Hypothalamus (tissue), 51 donors: ENCODE measurements around the gene CHD9NB.
"Not testable (repeated sequence)": the region's sequence is repeated elsewhere in the genome, so short reads cannot be mapped to it uniquely, and the experiment has no call there.

Experiments
- DNase-seq, 51 donors: peaks; one replicate each; lab custom pipeline; 2025; lab: John Stamatoyannopoulos, UW

CHD9NB gene

GRCh38 chr16:53059672-53060071 lies 7.0 kb upstream of the CHD9NB start:
- no peak for DNase-seq

DNA sequence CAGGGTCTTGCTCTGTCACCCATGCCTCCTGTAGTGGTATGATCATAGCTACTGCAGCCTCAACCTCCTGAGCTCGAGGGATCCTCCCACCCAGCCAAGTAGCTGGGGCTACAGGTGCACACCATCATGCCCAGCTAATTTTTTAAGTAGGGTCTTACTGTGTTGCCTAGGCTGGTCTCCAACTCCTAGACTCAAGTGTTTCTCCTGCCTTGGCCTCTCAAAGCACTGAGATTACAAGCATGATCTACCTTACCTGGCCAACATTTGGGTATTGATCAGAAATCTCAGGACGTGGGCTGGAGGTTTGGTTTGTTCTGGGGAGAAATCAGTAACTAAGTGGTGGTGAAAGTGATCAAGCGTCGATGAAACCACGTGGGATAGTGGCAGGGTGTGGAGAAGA lies 6.2 kb upstream of the CHD9NB start:
- DNase-seq, result no peak

- DNase-seq, result no peak
These were observed 5.7 kb upstream of the CHD9NB start for GRCh38 chr16:53058441-53058840.

GRCh38 chr16:53057658-53058057 lies 5.0 kb upstream of the CHD9NB start:
- DNase-seq, result no peak

- peak in 10 of 51 donors; percentile 2 to 31 (median 8) for DNase-seq
These were observed 3.7 kb upstream of the CHD9NB start for GRCh38 chr16:53056392-53056881.

DNA sequence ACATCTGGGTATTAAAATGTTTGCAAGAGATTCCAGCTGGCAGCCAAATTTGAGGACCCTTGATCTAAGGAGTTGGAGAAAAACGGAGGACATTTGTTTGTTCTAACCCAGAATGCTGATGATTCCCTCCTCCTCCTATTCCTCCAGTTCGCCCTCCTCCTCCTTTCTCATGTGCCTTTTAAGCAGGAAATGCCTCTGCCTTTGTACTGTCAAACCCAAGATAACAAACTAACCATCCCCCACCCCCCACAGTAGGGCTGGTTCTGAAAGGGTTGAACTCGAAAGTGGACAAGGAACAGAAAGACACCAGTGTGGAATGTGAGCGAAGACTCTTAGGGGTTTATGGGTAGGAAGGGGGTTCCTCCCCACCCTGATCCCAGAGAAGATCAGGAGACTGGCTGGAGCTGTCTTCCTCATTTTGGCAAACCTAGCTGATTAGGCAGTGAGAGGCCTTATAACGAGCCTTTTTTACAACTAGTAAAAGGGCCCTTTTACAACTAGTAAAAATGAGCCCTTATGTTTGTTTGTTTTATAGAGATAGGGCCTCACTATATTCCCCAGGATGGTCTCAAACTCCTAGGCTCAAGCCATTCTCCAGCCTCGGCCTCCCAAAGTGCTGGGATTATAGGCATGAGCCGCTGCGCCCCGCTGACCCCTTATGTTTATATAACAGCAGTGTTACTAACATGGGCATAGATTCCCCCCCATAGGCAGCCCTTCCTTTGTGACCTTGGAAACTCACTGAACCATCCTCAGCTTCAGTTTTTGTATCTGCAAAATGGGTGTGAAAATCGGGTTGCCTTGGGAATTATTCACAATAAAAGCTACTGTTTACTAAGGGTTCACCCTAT lies 3.1 kb upstream of the CHD9NB start:
- DNase-seq, result peak in 20 of 51 donors; percentile 7 to 77 (median 34)

DNA sequence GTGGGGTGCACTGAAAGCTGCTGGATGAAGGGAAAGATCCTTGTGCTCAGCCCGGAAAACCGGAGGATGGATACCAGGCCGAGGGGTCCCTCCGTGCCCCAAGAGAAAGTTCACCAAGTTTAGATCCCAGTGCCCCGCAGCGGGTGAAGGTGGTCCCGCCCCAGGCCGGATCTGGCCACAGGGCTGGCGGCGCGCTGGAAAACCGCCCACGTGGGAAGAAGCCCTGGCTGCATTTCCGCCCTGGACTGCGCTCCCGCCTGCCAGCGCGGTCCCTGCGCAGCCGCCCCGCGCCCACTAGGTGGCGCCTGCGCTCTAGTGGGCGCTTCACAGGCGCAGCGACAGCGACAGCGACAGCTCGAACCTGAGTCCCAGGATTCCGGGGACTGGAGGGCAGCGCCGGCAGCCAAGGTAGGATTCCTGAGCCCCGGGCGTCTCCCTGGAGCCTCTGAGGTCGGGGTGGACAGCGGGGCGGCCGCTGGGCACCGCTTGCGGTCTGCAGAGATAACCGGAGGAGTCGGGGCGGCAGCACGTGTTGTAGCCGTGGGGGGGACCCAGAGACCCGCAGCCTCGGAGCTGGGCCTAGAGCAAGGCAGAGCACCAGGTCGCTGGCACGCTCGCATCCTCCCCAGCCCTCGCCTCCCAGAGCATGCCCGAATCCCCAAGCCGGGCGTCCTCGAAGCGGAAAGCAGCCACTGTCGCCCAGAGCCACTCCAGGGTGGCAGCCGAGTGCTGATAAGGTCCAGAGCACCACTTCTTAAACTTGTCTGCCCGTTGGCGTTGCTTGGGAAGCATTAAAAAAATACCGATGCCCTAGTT lies 2.2 kb upstream of the CHD9NB start, which contains the start of gene CHD9:
CHD9 (plus strand) TSS at position 322 of the 816 bp plus-strand sequence. CDS start 101,099 bp downstream, outside the sequence.
- peak; percentile 23 to 94 (median 80) for DNase-seq

GRCh38 chr16:53053967-53054669 lies 1.4 kb upstream of the CHD9NB start:
- peak in 17 of 51 donors; percentile 12 to 57 (median 37) for DNase-seq

DNA sequence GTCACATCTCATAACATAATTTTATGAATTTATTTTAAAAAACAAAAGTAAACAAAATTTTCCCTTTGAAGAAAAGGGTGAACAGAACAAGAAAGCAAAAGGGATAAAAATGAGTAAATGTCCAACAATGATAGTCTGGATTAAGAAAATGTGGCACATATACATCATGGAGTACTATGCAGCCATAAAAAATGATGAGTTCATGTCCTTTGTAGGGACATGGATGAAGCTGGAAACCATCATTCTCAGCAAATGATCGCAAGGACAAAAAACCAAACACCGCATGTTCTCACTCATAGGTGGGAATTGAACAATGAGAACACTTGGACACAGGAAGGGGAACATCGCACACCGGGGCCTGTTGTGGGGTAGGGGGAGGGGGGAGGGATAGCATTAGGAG lies 1.4 kb downstream of the CHD9NB start:
- DNase-seq, result not testable (repeated sequence)

DNA sequence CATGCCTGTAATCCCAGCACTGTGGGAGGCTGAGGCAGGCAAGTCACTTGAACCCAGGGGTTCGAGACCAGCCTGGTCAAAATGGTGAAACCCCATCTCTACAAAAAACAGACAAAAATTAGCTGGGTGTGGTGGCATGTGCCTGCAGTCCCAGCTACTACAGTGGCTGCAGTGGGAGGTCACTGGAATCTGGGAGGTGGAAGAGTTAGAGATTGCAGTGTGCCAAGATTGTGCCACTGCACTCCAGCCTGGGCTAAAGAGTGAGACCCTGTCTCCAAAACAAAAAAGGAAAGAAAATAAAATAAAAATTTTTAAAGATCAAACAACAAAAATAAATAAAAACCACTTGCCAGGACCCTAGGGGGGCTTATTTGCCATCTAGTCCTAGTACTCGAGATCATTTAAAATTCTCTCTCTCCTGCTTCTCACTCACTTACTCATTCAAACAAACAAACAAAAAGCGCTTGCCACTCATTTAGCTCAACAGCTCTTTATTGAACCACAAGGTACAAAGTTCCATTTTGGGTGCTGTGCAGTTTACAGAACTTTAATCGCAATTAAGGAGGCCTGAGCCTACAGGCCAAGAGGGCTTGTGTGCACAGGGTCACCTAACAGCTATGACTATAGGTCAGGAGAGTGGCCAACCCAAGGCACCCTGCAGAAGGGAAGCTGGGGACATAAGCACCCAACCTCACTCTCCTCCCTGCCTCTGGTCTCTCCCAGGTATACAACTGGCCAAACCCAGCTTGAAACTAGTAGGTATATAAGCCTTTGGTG lies 4.4 kb downstream of the CHD9NB start:
- DNase-seq, result no peak

DNA sequence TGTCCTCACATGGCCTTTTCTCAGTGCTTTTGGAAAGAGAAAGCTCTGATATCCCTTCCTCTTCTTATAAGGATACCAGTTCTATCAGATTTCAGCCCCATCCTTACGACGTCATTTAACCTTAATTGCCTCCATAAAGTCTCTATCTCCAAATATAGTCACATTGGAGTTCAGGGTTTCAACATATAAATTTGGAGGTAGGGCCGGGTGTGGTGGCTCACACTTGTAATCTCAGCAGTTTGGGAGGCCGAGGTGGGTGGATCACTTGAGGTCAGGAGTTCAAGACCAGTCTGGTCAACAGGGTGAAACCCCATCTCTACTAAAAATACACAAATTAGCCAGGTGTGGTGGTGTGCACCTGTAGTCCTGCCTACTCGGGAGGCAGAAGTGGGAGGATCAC lies 5.2 kb downstream of the CHD9NB start:
- DNase-seq, result not testable (repeated sequence)

DNA sequence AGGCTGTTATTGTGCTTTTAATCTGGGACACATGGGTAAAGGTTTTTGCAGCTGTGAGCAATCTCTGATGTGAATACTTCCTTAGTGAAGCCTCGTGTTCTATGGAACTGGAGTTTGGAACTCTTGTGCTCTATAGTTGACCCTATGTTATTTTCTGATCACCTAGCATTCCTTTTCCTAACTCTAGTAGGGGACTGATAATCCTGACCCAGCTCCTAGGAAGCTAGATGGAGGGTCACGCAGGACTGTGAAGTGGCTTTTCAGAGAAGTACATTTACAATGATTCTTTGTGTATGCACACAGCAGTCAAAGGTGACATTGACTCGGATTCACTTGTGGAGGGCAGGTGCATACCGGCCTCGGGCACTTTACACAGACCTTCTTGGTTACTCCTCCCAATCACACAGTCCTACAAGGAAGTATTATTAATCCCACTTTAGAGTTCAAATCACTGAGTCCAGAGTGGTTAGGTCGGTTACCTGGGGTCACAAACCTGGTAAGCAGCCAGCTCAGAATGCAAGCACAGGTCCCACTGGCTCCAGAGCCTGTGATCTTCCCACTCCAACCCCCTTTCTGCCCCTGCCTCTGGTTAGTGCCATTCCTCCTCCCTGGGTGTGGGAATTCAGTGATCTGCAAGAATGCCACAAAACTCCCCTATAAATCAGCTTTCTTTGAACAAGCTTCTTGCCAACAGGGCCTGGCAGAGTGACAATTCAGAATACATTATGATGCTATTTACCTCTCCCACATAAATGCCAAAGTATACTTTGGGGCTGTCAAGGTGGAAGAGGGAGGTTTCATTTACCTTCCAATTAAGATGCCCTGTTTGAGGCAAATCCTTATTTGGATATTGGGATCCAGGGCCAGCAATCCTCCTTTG lies 7.1 kb downstream of the CHD9NB start:
- DNase-seq, result no peak

GRCh38 chr16:53043986-53044601 lies 8.6 kb downstream of the CHD9NB start:
- no peak for DNase-seq

DNA sequence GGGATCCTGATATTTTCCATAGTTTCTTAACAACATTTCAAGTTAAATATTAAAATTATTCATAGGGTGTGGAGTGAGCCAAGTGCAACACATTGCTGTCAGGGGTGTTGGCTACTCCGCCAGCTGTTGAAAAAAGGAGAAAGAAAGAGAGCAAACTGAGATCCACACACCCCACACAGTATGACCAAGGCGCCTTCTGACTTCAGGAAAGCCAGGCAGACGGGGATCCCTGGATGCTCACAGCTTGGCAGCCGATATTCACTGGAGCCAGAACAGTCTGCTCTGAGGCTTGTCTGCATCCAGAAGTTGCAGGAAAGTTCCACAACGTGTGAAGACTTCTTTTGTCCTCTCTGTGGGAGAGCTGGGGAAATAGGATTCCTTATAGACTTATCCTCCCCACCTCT lies 9.3 kb downstream of the CHD9NB start:
- no peak for DNase-seq

DNA sequence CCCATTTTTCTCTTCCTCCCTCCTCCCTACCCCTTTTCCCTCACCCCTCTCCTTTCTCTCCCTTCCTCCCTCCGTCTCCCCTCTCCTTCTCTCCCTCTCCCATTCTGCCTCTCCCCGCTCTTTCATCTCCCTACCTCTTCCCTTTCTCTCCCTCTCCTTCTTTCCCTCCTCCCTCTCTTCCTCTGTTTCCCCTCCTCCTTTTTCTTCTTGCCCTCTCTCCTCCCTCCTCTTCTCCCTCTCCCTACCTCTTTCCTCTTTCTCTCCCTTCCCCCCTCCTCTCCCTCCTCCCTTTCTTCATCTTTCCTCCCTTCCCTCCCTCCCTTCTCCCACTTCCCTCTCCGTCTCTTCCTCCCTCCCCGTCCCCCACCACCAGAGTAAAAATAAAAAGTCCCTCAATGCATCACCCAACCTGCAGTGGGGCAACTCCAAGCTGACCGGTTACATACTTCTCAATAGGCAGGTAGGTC lies 10.4 kb downstream of the CHD9NB start:
- DNase-seq, result no peak

DNA sequence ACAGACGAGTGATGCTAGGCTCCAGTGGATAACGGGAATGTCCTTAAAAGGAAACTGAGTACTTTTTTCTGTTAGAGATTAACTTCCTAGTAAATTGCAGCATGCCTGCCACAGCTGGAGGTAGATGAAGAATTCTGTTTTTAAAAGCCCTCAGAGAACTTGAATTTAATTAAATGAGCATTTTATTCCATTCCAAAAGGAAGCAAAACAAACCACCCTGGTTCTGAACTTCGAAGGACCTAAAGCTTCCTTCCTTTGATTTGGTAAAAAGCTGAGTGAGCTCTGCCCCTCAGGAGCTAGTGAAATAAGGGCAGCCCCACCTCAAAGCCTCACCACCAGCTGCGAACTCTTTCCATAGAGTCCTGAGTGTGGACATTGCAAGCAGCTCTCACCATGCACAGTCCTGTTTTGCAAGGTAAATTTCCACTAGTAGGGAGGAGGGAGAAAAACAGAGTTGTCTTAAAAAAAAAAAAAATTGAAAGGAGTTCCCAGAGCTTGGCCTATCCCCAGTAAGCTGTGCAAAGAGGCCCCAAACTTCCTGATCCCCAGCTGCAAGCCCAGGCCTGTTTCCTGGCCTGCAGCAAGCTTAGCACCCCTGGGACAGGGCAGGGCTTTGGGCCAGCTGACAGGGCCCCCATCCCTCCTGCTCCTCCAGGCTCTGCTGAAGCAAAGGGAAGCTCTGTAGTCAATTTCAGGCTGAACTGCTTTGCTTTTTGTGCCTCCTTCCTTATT lies 11.2 kb downstream of the CHD9NB start:
- no peak for DNase-seq

- DNase-seq, result no peak
These were observed 11.9 kb downstream of the CHD9NB start for GRCh38 chr16:53040788-53041187.

DNA sequence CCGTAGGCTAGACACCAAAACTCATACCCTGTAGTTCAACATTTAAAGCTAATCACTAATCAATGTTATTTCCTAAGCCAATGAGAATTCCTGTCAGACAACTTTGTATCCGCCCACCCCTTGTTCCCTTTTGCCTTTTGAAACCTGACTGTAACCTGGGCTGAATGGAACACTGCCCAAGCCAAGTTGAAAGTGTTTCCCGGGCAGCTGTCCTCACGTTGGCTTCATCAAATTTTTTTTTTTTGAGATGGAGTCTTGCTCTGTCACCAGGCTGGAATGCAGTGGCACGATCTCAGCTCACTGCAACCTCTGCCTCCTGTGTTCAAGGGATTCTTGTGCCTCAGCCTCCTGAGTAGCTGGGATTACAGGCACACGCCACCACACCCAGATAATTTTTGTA lies 16.0 kb downstream of the CHD9NB start:
- not testable (repeated sequence) for DNase-seq
